ENCODE results near the gene CALCB. TPM values are rescaled to one million over a fixed set of nuclear protein-coding genes. Genes with fewer than 3 reads are reported as not detected.

CALCB gene
- total and polyA plus RNA-seq, 12 donors, result 0.10 to 2.7 (median 0.14) TPM; not detected in 7

- Histone ChIP-seq H3K27me3 (peaks cover 0 to 38% (median 21%) of the 10 kb centered on the region in 7 donors), H3K9me3 (no peaks in the 10 kb centered on the region), H3K4me3 (peak within 1 kb of the TSS; percentile 9 to 45 (median 34)), H3K27ac (no peak within 1 kb of the TSS), H3K4me1 (peaks cover 0 to 9% (median 0%) of the 10 kb centered on the region in 9 donors), H3K36me3 (no peaks in the 10 kb centered on the region)
- DNase-seq, result peak in 1 of 2 donors; percentile 31
- 5 to 7% methylated on average over 50 of the region's 50 CpGs for WGBS, 2 donors
- TF ChIP-seq, protein P1, sequence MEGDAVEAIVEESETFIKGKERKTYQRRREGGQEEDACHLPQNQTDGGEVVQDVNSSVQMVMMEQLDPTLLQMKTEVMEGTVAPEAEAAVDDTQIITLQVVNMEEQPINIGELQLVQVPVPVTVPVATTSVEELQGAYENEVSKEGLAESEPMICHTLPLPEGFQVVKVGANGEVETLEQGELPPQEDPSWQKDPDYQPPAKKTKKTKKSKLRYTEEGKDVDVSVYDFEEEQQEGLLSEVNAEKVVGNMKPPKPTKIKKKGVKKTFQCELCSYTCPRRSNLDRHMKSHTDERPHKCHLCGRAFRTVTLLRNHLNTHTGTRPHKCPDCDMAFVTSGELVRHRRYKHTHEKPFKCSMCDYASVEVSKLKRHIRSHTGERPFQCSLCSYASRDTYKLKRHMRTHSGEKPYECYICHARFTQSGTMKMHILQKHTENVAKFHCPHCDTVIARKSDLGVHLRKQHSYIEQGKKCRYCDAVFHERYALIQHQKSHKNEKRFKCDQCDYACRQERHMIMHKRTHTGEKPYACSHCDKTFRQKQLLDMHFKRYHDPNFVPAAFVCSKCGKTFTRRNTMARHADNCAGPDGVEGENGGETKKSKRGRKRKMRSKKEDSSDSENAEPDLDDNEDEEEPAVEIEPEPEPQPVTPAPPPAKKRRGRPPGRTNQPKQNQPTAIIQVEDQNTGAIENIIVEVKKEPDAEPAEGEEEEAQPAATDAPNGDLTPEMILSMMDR (IDR thresholded peaks at IDR 0.05), result no peak
- intact Hi-C loops (cut with DNase I), result no loop called here
- ATAC-seq, result peak in 7 of 8 donors; percentile 26 to 83 (median 54)
Observed at GRCh38 chr11:15114501-15115475, 41.4 kb downstream of the CALCB start, which contains the start of gene INSC. TSS of gene INSC (plus strand) at chr11:15114923. CDS start at chr11:15149175, 34,252 bp downstream.

- WGBS, 2 donors, result 90 to 95% methylated on average over 5 of the region's 5 CpGs
- DNase-seq (no peak), ATAC-seq (no peak)
- Histone ChIP-seq H3K27ac (no peak overlapping the region), H3K36me3 (no peaks in the 10 kb centered on the region), H3K27me3 (peaks cover 0 to 38% (median 21%) of the 10 kb centered on the region in 7 donors), H3K4me1 (peaks cover 0 to 9% (median 0%) of the 10 kb centered on the region in 9 donors), H3K9me3 (no peaks in the 10 kb centered on the region), H3K4me3 (no peak overlapping the region)
- intact Hi-C loops (cut with DNase I), result no loop called here
- TF ChIP-seq, protein P1 (IDR thresholded peaks at IDR 0.05), result no peak
Observed at GRCh38 chr11:15115686-15116085, 42.3 kb downstream of the CALCB start.

- no peaks in the 10 kb centered on the region for H3K9me3 ChIP-seq
- H3K4me1 ChIP-seq, result peaks cover 0 to 9% (median 0%) of the 10 kb centered on the region in 9 donors
- H3K27me3 ChIP-seq, result peaks cover 0 to 41% (median 21%) of the 10 kb centered on the region in 7 donors
- H3K27ac ChIP-seq, result no peak overlapping the region
- no peak overlapping the region for H3K4me3 ChIP-seq
- no peak for DNase-seq
- 70 to 73% methylated on average over 4 of the region's 4 CpGs for WGBS, 2 donors
- peak in 1 of 8 donors; percentile 31 for ATAC-seq
- TF ChIP-seq, protein P1 (IDR thresholded peaks at IDR 0.05), result no peak
- no peaks in the 10 kb centered on the region for H3K36me3 ChIP-seq
- intact Hi-C loops (cut with DNase I), result no loop called here
Observed at GRCh38 chr11:15117751-15118150, 44.4 kb downstream of the CALCB start.

- ATAC-seq, result no peak
Observed at GRCh38 chr11:15118431-15118830, 45.0 kb downstream of the CALCB start.

More at GRCh38 chr11:15118431-15118830, 45.0 kb downstream of the CALCB start:
- Histone ChIP-seq H3K27me3 (peaks cover 0 to 43% (median 21%) of the 10 kb centered on the region in 7 donors), H3K9me3 (no peaks in the 10 kb centered on the region), H3K36me3 (no peaks in the 10 kb centered on the region), H3K4me3 (no peak overlapping the region), H3K27ac (no peak overlapping the region), H3K4me1 (peaks cover 0 to 9% (median 0%) of the 10 kb centered on the region in 9 donors)
- TF ChIP-seq, protein P1 (IDR thresholded peaks at IDR 0.05), result no peak
- intact Hi-C loops (cut with DNase I), result no loop called here
- no peak for DNase-seq

All from heart right ventricle (tissue), 16 donors.